HG03460 (cell line): ENCODE data around the gene TRIM8.

ENCODE experiments used
- ATAC-seq: cut with Tn5 transposase; IDR thresholded peaks from one replicate; pipeline ENCODE4 v1.9.1; 2021; ENCODE audit not compliant: unreplicated experiment

Gene TRIM8

DNA sequence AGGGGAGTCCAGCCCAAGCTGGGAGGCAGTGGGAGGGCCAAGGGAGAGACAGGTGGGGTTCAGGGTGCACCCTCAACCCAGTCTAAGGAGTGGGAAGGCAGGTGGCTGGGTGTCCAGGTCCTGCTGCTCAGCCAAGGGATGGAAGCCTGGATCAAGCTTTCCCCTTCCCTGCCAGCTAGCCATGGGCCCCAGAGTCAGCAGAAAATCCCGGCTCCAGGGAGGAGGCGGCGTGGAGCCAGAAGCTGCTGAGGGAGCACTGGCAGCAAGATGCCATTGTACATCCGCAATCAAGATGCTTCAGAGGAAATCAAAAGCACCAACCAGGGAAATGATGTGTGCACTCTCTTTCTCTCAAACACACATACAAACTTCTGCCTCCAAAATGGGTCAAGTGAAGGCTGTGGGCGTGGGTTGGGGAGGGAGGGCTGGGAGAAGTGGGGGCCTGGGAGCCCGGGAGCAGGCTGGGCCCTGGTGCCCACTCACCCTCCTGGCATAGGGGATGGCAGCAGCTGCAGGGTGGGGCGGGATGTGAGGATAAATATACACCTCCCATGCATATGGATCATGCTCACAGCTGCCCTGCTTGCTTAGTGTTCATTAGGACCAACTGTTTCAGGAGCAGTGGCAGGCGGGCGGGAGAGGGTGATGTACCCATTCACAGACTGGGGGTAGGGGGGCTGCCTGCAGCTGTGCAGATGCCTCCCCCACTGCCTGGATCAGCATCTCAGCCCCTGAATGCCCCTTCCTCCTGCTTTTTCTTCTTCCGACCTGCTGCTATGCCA, 24.2 kb downstream of the TRIM8 start:
- no peak for ATAC-seq

GRCh38 chr10:102669206-102670064, 25.2 kb downstream of the TRIM8 start:
- no peak for ATAC-seq

GRCh38 chr10:102670065-102670670, 25.9 kb downstream of the TRIM8 start:
- ATAC-seq, result no peak

- no peak for ATAC-seq
Observed at GRCh38 chr10:102670871-102671434, 26.7 kb downstream of the TRIM8 start.

DNA sequence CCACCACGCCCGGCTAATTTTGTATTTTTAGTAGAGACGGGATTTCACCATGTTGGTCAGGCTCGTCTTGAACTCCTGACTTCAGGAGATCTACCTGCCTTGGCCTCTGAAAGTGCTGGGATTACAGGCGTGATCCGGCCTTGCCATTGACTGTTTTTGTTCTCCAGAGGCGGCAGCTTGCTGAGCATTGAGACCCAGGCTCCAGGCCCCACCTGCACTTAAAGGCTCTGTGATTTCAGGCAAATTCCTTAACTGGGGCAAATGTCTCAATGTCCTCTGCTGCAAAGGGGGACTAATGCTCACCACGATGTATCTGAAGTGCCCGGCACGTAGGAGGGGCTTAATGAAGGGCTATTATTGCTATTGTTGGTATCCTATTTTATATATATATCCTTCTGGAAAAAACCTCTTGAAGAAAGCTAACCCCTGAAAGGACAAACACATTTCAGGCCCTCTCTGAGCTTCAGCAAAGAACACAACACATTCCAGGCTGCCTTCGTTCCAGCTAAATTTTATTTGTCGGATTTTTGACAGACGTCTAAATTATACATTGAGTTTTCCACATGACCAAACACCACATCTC, 29.0 kb downstream of the TRIM8 start:
- ATAC-seq, result no peak

DNA sequence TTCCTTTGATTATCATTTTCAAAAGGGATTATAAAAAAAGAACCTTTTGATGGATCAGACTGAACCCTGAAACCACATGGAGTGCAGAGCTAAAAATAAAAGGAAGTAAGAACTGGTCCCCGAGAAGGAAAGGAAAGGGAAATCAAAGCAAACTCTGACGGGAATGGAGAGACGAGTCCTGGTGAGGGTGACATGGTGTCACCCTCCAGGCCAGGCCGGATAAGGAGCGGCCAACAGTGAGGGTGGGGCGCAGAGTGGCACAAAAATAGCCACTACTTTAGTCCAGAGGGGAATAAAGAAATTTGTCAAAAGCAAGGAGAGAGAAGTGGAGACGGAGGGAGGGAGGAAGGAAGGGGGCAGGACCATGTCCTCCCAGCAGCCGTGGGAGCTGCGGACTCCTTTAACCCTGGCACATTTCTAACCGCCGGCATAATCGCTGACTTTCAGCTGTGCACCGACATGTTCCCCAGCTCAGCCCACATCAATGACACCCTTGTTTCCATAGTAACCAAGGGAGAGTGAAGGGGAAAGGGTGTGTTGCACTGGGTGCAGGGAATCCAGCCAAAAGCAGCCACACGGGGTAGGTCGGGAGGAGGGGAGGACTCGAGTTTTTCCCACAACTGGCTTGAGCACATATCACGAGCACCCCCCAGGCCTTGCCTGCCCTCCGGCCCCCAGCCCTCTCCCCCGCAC, 29.7 kb downstream of the TRIM8 start:
- ATAC-seq, result no peak

GRCh38 chr10:102674566-102674965, 30.3 kb downstream of the TRIM8 start:
- ATAC-seq, result no peak

DNA sequence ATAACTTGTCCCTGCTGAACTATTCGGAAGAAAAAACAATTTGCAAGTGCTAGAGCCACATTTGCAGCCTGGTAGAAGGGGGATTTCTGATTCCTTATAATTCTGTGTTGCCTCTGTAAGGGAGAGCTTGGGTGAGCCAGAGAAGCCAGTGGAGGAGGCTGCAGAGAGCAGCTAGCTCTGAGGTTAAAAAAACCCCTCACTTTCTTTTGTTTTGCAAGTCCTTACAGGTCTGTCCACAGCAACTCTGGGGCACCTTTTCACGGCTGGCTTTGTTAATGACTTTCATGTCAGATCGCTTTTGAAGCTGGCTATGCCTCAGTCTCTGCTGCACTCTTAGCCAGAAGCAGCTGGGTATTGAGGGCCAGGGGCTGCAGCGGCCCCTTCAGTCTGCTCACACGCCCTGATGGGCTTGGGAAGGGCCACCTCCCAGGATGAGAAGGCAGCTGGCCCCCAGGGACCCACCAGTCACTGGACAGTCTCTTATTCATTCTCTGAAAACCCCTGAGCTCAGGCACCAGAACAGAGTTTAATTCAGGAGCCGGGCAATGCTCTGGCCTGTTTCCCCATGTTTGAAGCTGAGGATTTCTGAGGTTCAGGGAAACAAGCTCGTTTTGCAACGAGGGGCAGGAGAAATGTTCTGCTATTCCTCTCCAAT, 30.9 kb downstream of the TRIM8 start:
- ATAC-seq, result no peak

GRCh38 chr10:102675666-102676533, 31.6 kb downstream of the TRIM8 start:
- peak; percentile 42 for ATAC-seq

DNA sequence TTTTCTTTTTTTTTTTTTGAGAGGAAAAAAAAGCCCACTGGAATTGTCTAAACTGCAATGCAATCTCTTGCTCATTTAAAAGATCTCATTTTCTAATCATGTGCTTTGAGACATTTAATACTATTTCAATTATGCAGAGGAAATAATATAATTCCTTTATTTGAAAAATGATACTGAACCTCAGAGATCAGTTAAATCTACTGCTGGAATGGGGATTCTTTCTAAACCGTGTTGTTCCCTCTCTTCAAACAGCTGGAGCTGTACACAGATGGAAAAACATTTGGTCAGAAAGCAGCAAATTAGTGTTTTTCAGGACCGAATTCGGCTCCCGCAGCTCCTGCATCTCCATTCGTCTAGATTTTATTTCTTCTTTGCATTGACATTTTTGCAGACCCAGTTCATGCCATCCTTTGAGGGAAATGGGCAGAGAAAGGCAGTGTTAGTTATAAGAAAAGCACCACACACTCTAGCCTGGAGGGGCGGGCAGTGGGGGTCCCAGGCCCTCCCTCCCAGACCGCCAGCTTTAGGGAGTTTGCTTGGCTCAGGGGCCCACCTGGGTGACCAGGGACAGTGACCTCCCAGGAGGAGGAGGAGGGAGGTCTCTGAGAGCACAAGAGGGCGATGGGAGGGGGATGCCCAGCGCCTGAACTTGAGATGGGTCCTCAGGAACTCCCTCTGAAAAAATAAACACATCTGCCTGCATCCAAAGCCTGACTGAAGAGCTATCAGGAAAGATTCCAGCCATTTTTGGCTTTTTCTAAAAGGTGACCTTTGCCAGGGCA, 32.4 kb downstream of the TRIM8 start:
- no peak for ATAC-seq

GRCh38 chr10:102677331-102678067, 33.2 kb downstream of the TRIM8 start:
- no peak for ATAC-seq

- no peak for ATAC-seq
Observed at GRCh38 chr10:102678068-102678400, 33.8 kb downstream of the TRIM8 start.

- ATAC-seq, result no peak
Observed at GRCh38 chr10:102678842-102679289, 34.6 kb downstream of the TRIM8 start.

DNA sequence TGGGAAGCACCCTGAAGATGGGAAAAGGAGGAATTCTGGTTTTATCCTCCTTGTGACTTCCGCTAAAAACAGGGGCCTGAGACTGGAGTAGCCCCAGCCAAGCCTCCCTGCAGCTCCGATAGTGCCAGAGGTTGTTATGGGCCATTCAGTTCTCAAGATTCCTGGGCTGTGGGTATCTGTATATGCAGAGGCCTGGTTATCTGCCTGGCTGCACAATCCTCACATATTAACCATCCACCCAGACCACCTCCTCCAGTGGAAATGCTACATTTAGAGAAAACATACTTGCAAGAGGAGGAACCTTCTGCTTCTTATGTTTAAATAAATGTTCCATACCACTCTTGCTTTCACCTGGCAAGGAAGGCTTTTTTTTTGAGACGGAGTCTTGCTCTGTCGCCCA, 35.3 kb downstream of the TRIM8 start:
- ATAC-seq, result no peak

- no peak for ATAC-seq
Observed at GRCh38 chr10:102681696-102682095, 37.4 kb downstream of the TRIM8 start.

GRCh38 chr10:102682416-102682815, 38.1 kb downstream of the TRIM8 start:
- no peak for ATAC-seq

GRCh38 chr10:102682981-102683380, 38.7 kb downstream of the TRIM8 start:
- no peak for ATAC-seq

DNA sequence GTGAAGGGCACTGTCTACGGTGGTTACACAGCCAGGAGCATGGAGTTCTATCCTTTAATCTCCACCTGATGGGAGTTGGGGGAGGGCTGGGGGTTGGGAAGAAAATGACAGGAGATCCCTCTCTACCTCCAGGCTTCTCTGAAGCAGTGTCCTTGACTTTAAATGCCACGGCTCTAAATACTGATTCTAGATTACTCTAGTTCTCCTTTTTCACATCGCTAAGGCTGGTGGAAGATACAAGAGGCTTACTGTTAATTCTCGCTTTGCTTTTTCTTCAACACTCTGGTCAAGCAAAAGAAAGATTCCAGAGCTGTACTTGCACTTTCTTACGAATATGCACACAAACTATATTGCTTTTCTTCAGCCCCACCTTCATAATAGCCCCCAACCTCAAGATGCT, 39.5 kb downstream of the TRIM8 start:
- no peak for ATAC-seq
